ENCODE results near the gene ATG10.

ATG10 gene

GRCh38 chr5:82276800-82277612 lies 305.2 kb downstream of the ATG10 start:
- DNase-seq (ENCODE audit: low read depth in 2 of 2) = no peak

- DNase-seq (ENCODE audit: low read depth in 2 of 2) = no peak
Measured at GRCh38 chr5:82277613-82277986, 305.8 kb downstream of the ATG10 start.

GRCh38 chr5:82277987-82278710 lies 306.3 kb downstream of the ATG10 start, which contains the start of gene RPS23:
RPS23 (minus strand) TSS chr5:82278354; CDS start chr5:82278323, 31 bp downstream.
- DNase-seq (ENCODE audit: low read depth in 2 of 2) = peak; percentile 55 to 75

- no peak for DNase-seq (ENCODE audit: low read depth in 2 of 2)
Measured at GRCh38 chr5:82278711-82279370, 307.0 kb downstream of the ATG10 start.

- no peak for DNase-seq (ENCODE audit: low read depth in 2 of 2)
Measured at GRCh38 chr5:82283893-82284292, 312.1 kb downstream of the ATG10 start.

- DNase-seq (ENCODE audit: low read depth in 2 of 2) = no peak
Measured at GRCh38 chr5:82285206-82285605, 313.4 kb downstream of the ATG10 start.

GRCh38 chr5:82287625-82288024 lies 315.8 kb downstream of the ATG10 start:
- DNase-seq (ENCODE audit: low read depth in 2 of 2) = no peak

- no peak for DNase-seq (ENCODE audit: low read depth in 2 of 2)
Measured at GRCh38 chr5:82290005-82290404, 318.2 kb downstream of the ATG10 start.

- DNase-seq (ENCODE audit: low read depth in 2 of 2) = no peak
Measured at GRCh38 chr5:82290908-82291307, 319.1 kb downstream of the ATG10 start.

- no peak for DNase-seq (ENCODE audit: low read depth in 2 of 2)
Measured at GRCh38 chr5:82291420-82291819, 319.6 kb downstream of the ATG10 start.

- no peak for DNase-seq (ENCODE audit: low read depth in 2 of 2)
Measured at GRCh38 chr5:82295144-82295543, 323.3 kb downstream of the ATG10 start.

GRCh38 chr5:82295959-82296531 lies 324.2 kb downstream of the ATG10 start:
- no peak for DNase-seq (ENCODE audit: low read depth in 2 of 2)

- DNase-seq (ENCODE audit: low read depth in 2 of 2) = no peak
Measured at GRCh38 chr5:82296929-82297328, 325.1 kb downstream of the ATG10 start.

- no peak for DNase-seq (ENCODE audit: low read depth in 2 of 2)
Measured at GRCh38 chr5:82297711-82298110, 325.9 kb downstream of the ATG10 start.

GRCh38 chr5:82298668-82299067 lies 326.8 kb downstream of the ATG10 start:
- no peak for DNase-seq (ENCODE audit: low read depth in 2 of 2)

- no peak for DNase-seq (ENCODE audit: low read depth in 2 of 2)
Measured at GRCh38 chr5:82301190-82301589, 329.4 kb downstream of the ATG10 start.

All from stimulated activated CD4-positive, alpha-beta T cell treated with anti-CD3 and anti-CD28 coated beads, Interleukin-1b, Interleukin-23, amount 100 ng/mL, for 1 hour (primary cell).